HepG2 (cell line): ENCODE measurements around the gene GSDMA. TPM values are rescaled to one million over a fixed set of nuclear protein-coding genes. Genes with fewer than 3 reads are reported as not detected.

ENCODE experiments used
- E2F1 ChIP-seq: sonication (generic); formaldehyde crosslinking; IDR thresholded peaks from 2 replicates; pipeline ENCODE4 v1.5.0; 2020; ENCODE audit warnings: missing genetic modification reagents
- EEA1 ChIP-seq: sonication (generic); formaldehyde crosslinking; IDR thresholded peaks from 2 replicates; pipeline ENCODE4 v1.5.1; 2020; ENCODE audit warnings: mild to moderate bottlenecking, missing genetic modification reagents, borderline replicate concordance
- EED ChIP-seq: sonication (generic); formaldehyde crosslinking; IDR thresholded peaks from 2 replicates; pipeline ENCODE4 v1.5.0; 2020; ENCODE audit warnings: mild to moderate bottlenecking, missing genetic modification reagents
- ETS1 ChIP-seq: sonication (generic); formaldehyde crosslinking; IDR thresholded peaks from 2 replicates; pipeline ENCODE4 v1.4.0; 2020; ENCODE audit warnings: missing genetic modification reagents
- HOXA5 ChIP-seq: sonication (generic); formaldehyde crosslinking; IDR thresholded peaks from 2 replicates; pipeline ENCODE4 v1.4.0; 2020; ENCODE audit warnings: missing genetic modification reagents
- KLF15 ChIP-seq: sonication (generic); formaldehyde crosslinking; IDR thresholded peaks from 2 replicates; pipeline ENCODE4 v1.8.1; 2023; ENCODE audit warnings: borderline replicate concordance, mild to moderate bottlenecking, inconsistent platforms, missing genetic modification reagents, mixed read lengths
- MTA1 ChIP-seq: sonication (generic); formaldehyde crosslinking; IDR thresholded peaks from 2 replicates; pipeline ENCODE4 v1.4.0; 2020; ENCODE audit warnings: missing genetic modification reagents, mild to moderate bottlenecking, borderline replicate concordance
- MYNN ChIP-seq: sonication (generic); formaldehyde crosslinking; IDR thresholded peaks from 2 replicates; pipeline ENCODE4 v1.4.0; 2020; ENCODE audit warnings: mild to moderate bottlenecking, low read depth, missing genetic modification reagents
- PHF8 ChIP-seq: sonication (generic); formaldehyde crosslinking; IDR thresholded peaks from 2 replicates; pipeline ENCODE4 v1.5.0; 2020; ENCODE audit warnings: missing genetic modification reagents
- SOX6 ChIP-seq, 2 experiments: fragments of 450-650 bp in 1 of 2; sonication (generic) in 1 of 2; formaldehyde crosslinking in 1 of 2; IDR thresholded peaks; 2 replicates each; pipeline versions ENCODE4 v1.4.0 to v1.6.1; 2017 to 2020; ENCODE audit warnings: antibody characterized with exemption in 1 of 2, mild to moderate bottlenecking in 1 of 2, missing genetic modification reagents in 1 of 2
- SPEN ChIP-seq: sonication (generic); formaldehyde crosslinking; IDR thresholded peaks from 2 replicates; pipeline ENCODE4 v1.5.1; 2020; ENCODE audit warnings: low read depth, mild to moderate bottlenecking, missing genetic modification reagents
- TBX3 ChIP-seq: fragments of 450-650 bp; IDR thresholded peaks from 2 replicates; pipeline ENCODE4 v1.6.1; 2017; ENCODE audit warnings: antibody characterized with exemption, mild to moderate bottlenecking, inconsistent platforms, borderline replicate concordance
- ZMYM2 ChIP-seq: sonication (generic); formaldehyde crosslinking; IDR thresholded peaks from 2 replicates; pipeline ENCODE4 v1.8.0; 2022; ENCODE audit warnings: mild to moderate bottlenecking, missing genetic modification reagents
- ZNF335 ChIP-seq: sonication (generic); formaldehyde crosslinking; IDR thresholded peaks from 2 replicates; pipeline ENCODE4 v1.4.0; 2020; ENCODE audit warnings: missing genetic modification reagents
- ZNF564 ChIP-seq: sonication (generic); formaldehyde crosslinking; IDR thresholded peaks from 2 replicates; pipeline ENCODE4 v1.8.1; 2023; ENCODE audit warnings: mild to moderate bottlenecking, missing genetic modification reagents
- ZNF670 ChIP-seq: sonication (generic); formaldehyde crosslinking; IDR thresholded peaks from 2 replicates; pipeline ENCODE4 v1.8.0; 2022; ENCODE audit warnings: mild to moderate bottlenecking, missing genetic modification reagents, borderline replicate concordance
- ZNF7 ChIP-seq: IDR thresholded peaks from 2 replicates; pipeline ENCODE4 v1.6.1; 2016; ENCODE audit warnings: missing biosample characterization, missing genetic modification reagents
- ZSCAN9 ChIP-seq: IDR thresholded peaks from 2 replicates; pipeline ENCODE4 v1.6.1; 2016; ENCODE audit warnings: borderline replicate concordance
- polyA plus RNA-seq, 8 experiments: library from polyadenylated mRNA; depleted of rRNA in 3 of 8; stranded (reverse) in 7 of 8; unstranded in 1 of 8; fragments of >200 nt; fragmentation: Illumina TruSeq in 4 of 8; extraction: Trizol in 4 of 8; gene quantifications; 2 replicates each; pipeline versions ENCODE4 v1.2.1 to v1.2.3, GENCODE V29; 2011 to 2016; ENCODE audit warnings: low read depth in 4 of 8, missing spikeins in 1 of 8, mixed read lengths in 1 of 8; ENCODE audit not compliant: insufficient read depth in 1 of 8
- total RNA-seq, 5 experiments: library from RNA; depleted of rRNA; stranded (reverse); fragments of >200 nt; fragmentation: Illumina TruSeq; extraction: Trizol; gene quantifications; 2 replicates each; pipeline ENCODE4 v1.2.3, GENCODE V29; 2016; ENCODE audit warnings: low read depth in 1 of 5
- TF ChIP-seq, protein P1 (sequence below): sonication (generic); formaldehyde crosslinking; IDR thresholded peaks from 2 replicates; pipeline ENCODE4 v1.4.0; 2020; ENCODE audit warnings: missing genetic modification reagents
- TF ChIP-seq, protein P2 (sequence below): sonication (generic); formaldehyde crosslinking; conservative IDR thresholded peaks from 2 replicates; pipeline ENCODE4 v1.8.0; 2022; ENCODE audit warnings: mild to moderate bottlenecking, moderate library complexity, missing genetic modification reagents
- TF ChIP-seq, protein P3 (sequence below): sonication (generic); formaldehyde crosslinking; IDR thresholded peaks from 2 replicates; pipeline ENCODE4 v1.4.0; 2020; ENCODE audit warnings: missing genetic modification reagents
- TF ChIP-seq, protein P4 (sequence below): IDR thresholded peaks from 2 replicates; pipeline ENCODE4 v1.6.1; 2016

The GSDMA gene
- total and polyA plus RNA-seq, 2 of the 13 experiments (the other 11 are each of a cell fraction or from before 2014, with no cell fraction given), result not detected

DNA sequence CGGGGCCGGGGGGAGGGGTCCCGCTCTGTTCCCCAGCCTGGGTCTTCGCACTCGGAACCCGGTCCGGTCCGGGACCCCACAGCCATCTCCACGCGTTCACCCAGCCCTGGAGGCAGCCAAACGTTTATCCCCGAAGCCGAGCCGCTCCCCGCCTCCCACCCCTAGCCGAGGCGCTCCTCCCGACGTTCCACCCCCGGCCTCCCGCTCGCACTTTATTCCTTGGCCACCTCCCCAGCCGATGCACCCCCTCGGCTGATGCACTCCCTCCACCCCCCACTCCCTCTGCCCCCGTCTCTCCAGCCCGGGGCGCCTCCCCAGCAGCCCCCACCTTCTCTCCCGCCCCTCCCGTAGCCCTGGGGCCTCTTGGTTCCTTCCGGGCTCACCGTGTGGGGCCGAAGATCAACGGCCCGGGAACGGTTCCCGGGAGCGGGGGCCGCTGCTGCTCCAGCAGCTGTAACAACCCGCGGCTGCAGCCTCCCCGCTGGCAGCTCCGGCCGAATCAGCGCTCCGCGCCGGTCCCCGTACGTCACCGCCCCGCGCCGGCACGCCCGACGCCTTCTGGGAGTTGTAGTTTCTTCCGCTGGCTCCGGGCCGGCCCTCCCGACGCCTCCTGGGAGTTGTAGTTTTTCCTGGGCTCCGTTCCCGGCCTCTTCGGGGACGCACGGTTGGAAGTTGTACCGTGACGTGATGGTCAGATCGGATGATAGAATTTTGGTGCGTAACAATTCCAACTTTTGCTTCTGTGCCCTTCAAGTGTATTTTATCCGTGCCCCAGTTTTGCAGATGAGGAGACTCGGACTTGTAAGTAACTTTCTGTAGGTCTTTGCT is 35.5 kb upstream of the GSDMA start, which contains the start of the genes LRRC3C and ORMDL3 (continued):
- TF ChIP-seq, protein P1, sequence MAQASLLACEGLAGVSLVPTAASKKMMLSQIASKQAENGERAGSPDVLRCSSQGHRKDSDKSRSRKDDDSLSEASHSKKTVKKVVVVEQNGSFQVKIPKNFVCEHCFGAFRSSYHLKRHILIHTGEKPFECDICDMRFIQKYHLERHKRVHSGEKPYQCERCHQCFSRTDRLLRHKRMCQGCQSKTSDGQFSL (CRISPR knock-in tag), result peak; percentile 43
- TF ChIP-seq MTA1 (CRISPR knock-in tag) (peak; percentile 3; the same call in 1 of the 2 replicates), ZNF564 (CRISPR knock-in tag) (no peak; the same call in 1 of the 2 replicates), HOXA5 (CRISPR knock-in tag) (peak; percentile 36; the same call in 1 of the 2 replicates), SOX6 (IDR thresholded peaks at IDR 0.05) (no peak), SOX6 (CRISPR knock-in tag; IDR thresholded peaks at IDR 0.05) (no peak), ZNF335 (peak; percentile 69; the same call in 1 of the 2 replicates), MYNN (CRISPR knock-in tag) (peak; percentile 76; the same call in 1 of the 2 replicates), SPEN (CRISPR knock-in tag) (peak; percentile 86), ZMYM2 (no peak), EED (CRISPR knock-in tag) (no peak; the same call in none of the 2 replicates), TBX3 (no peak; the same call in 1 of the 2 replicates), PHF8 (peak; percentile 94), ETS1 (peak; percentile 87), E2F1 (peak; percentile 71; the same call in 1 of the 2 replicates), ZNF670 (CRISPR knock-in tag) (peak; percentile 94), ZSCAN9 (CRISPR knock-in tag) (no peak), KLF15 (0 out of 2 replicates have a peak, but pooled peaks have one; percentile 33), EEA1 (CRISPR knock-in tag) (peak; percentile 67; the same call in 1 of the 2 replicates), ZNF7 (CRISPR knock-in tag) (no peak)
- TF ChIP-seq, protein P2, sequence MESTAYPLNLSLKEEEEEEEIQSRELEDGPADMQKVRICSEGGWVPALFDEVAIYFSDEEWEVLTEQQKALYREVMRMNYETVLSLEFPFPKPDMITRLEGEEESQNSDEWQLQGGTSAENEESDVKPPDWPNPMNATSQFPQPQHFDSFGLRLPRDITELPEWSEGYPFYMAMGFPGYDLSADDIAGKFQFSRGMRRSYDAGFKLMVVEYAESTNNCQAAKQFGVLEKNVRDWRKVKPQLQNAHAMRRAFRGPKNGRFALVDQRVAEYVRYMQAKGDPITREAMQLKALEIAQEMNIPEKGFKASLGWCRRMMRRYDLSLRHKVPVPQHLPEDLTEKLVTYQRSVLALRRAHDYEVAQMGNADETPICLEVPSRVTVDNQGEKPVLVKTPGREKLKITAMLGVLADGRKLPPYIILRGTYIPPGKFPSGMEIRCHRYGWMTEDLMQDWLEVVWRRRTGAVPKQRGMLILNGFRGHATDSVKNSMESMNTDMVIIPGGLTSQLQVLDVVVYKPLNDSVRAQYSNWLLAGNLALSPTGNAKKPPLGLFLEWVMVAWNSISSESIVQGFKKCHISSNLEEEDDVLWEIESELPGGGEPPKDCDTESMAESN, result peak; percentile 83
- TF ChIP-seq, protein P3, sequence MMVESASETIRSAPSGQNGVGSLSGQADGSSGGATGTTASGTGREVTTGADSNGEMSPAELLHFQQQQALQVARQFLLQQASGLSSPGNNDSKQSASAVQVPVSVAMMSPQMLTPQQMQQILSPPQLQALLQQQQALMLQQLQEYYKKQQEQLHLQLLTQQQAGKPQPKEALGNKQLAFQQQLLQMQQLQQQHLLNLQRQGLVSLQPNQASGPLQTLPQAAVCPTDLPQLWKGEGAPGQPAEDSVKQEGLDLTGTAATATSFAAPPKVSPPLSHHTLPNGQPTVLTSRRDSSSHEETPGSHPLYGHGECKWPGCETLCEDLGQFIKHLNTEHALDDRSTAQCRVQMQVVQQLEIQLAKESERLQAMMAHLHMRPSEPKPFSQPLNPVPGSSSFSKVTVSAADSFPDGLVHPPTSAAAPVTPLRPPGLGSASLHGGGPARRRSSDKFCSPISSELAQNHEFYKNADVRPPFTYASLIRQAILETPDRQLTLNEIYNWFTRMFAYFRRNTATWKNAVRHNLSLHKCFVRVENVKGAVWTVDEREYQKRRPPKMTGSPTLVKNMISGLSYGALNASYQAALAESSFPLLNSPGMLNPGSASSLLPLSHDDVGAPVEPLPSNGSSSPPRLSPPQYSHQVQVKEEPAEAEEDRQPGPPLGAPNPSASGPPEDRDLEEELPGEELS (CRISPR knock-in tag), result peak; percentile 56
- TF ChIP-seq, protein P4, sequence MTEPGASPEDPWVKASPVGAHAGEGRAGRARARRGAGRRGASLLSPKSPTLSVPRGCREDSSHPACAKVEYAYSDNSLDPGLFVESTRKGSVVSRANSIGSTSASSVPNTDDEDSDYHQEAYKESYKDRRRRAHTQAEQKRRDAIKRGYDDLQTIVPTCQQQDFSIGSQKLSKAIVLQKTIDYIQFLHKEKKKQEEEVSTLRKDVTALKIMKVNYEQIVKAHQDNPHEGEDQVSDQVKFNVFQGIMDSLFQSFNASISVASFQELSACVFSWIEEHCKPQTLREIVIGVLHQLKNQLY (CRISPR knock-in tag), result peak; percentile 36; the same call in 1 of the 2 replicates
